IgD-negative memory B cell (primary cell): ENCODE results near the gene CHCHD3. TPM values are rescaled to one million over a fixed set of nuclear protein-coding genes. Genes with fewer than 3 reads are reported as not detected.
"Not testable (repeated sequence)": the region's sequence is repeated elsewhere in the genome, so short reads cannot be mapped to it uniquely, and the experiment has no call there.

Experiments
- H3K27ac Mint-ChIP-seq, 3 donors: one replicate each; pipeline ENCODE4 v1.8.0; 2020 to 2022; ENCODE audit warnings: mild to moderate bottlenecking in 3 of 3, mixed read lengths in 3 of 3, moderate library complexity in 1 of 3
- H3K27me3 Mint-ChIP-seq: one replicate; pipeline ENCODE4 v1.8.0; 2021; ENCODE audit warnings: mixed read lengths
- H3K36me3 Mint-ChIP-seq: one replicate; pipeline ENCODE4 v1.8.0; 2020; ENCODE audit warnings: mild to moderate bottlenecking, mixed read lengths
- H3K4me1 Mint-ChIP-seq, 3 donors: one replicate each; pipeline ENCODE4 v1.8.0; 2020 to 2022; ENCODE audit warnings: mixed read lengths in 3 of 3, mild to moderate bottlenecking in 1 of 3
- H3K4me3 Mint-ChIP-seq, 4 donors: one replicate each; pipeline ENCODE4 v1.8.0; 2020 to 2022; ENCODE audit warnings: mild to moderate bottlenecking in 4 of 4, mixed read lengths in 4 of 4, moderate library complexity in 3 of 4
- H3K9me3 Mint-ChIP-seq, 3 donors: one replicate each; pipeline ENCODE4 v1.8.0; 2020 to 2021; ENCODE audit warnings: mixed read lengths in 3 of 3, mild to moderate bottlenecking in 1 of 3
- polyA plus RNA-seq: library from polyadenylated mRNA; unstranded; fragments of 300-500 nt; fragmentation: Illumina TruSeq; gene quantifications from one replicate; pipeline ENCODE4 v1.2.3, GENCODE V29; 2021

CHCHD3 gene
- polyA plus RNA-seq, 1 donor from 2014 or later, result 62.7 TPM

- peaks cover 22% of the 10 kb centered on the region for H3K36me3 Mint-ChIP-seq
- H3K27me3 Mint-ChIP-seq, H3K9me3 Mint-ChIP-seq, H3K4me1 Mint-ChIP-seq, H3K27ac Mint-ChIP-seq, H3K4me3 Mint-ChIP-seq: not testable (repeated sequence)
These were observed 151.9 kb downstream of the CHCHD3 start for GRCh38 chr7:132929944-132930343.

DNA sequence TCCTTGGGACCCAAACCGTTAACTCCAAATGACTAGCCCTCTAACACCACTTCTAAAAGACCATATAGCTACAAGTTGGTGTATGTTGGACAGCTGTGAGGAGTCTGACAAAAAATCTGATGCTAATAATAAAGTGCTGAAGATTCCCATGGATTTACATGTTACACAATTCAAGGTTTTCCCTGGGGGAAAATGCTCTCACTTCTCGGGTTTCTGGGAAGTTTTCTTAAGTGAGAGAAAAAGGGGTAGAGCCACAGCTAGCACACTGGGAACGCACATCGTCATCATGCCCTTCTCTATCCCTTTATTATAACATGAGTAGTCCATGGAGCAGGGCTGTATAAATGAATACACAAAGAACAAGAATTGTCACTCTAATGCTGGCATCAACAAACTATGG lies 162.1 kb downstream of the CHCHD3 start:
- H3K27me3 Mint-ChIP-seq, result no peaks in the 10 kb centered on the region
- H3K36me3 Mint-ChIP-seq, result peaks cover 9% of the 10 kb centered on the region
- peak overlapping the region in 1 of 3 donors; percentile 13 for H3K27ac Mint-ChIP-seq
- no peaks in the 10 kb centered on the region for H3K9me3 Mint-ChIP-seq
- no peaks in the 10 kb centered on the region for H3K4me1 Mint-ChIP-seq
- H3K4me3 Mint-ChIP-seq, result no peak overlapping the region

DNA sequence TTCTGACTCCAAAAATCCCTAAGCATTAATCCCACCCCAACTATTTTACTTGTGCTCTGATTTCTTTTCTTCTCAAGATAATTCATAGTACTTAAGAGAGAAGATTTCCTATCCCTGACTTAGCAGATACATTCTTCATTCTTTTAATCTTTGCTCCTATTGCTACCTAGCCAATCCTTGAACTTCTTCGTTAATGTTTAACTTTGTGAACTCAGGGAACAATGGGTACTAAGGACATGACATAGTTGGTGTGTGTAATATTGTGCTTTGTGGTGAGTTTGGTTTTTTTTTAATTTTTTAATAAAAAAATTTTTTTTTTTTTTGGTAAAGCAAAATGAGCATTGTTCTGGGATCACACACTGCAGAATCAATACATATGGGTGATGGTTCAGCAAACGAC lies 166.2 kb downstream of the CHCHD3 start:
- H3K27ac Mint-ChIP-seq, result no peak overlapping the region
- H3K4me1 Mint-ChIP-seq, result peaks cover 0 to 2% (median 0%) of the 10 kb centered on the region in 3 donors
- H3K9me3 Mint-ChIP-seq, result peaks cover 0 to 2% (median 0%) of the 10 kb centered on the region in 3 donors
- H3K4me3 Mint-ChIP-seq, result no peak overlapping the region
- H3K27me3 Mint-ChIP-seq, result no peaks in the 10 kb centered on the region
- peaks cover 13% of the 10 kb centered on the region for H3K36me3 Mint-ChIP-seq

- peaks cover 16% of the 10 kb centered on the region for H3K36me3 Mint-ChIP-seq
- no peak overlapping the region for H3K27ac Mint-ChIP-seq
These were observed 171.2 kb downstream of the CHCHD3 start for GRCh38 chr7:132910657-132911056.

DNA sequence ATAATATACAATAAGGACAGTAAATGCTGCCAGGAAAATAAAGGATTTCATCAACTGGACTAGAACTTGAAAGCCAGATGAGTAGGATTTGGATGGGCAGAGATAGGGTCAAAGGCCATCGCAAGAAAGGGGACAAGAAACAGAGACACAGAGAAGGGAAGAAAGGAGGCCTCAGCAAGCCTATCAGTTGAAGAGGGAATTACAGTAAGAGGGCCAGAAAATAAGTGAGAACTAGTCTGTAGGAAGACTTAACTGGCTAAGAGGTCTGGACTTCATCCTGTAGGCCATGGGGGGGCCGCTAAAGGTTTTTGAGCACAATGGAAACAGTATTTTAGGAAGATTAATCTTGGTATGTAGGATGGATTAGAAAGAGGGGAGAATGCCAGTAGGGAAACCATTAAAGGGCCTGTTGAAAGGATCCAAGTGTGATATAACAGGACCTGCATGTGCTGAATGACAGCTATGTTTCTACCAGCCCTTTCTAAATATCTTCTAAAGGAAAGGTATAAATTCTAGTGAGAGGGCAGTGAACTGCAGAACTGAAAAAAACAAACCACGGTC lies 174.4 kb downstream of the CHCHD3 start:
- Mint-ChIP-seq H3K4me3 (no peak overlapping the region), H3K27me3 (no peaks in the 10 kb centered on the region), H3K36me3 (peaks cover 21% of the 10 kb centered on the region), H3K4me1 (peaks cover 0 to 2% (median 2%) of the 10 kb centered on the region in 3 donors), H3K27ac (no peak overlapping the region), H3K9me3 (peaks cover 0 to 2% (median 0%) of the 10 kb centered on the region in 3 donors)

More at GRCh38 chr7:132910657-132911056, 171.2 kb downstream of the CHCHD3 start:
- Mint-ChIP-seq H3K9me3 (peaks cover 0 to 2% (median 0%) of the 10 kb centered on the region in 3 donors), H3K4me3 (no peak overlapping the region), H3K27me3 (no peaks in the 10 kb centered on the region), H3K4me1 (peaks cover 0 to 2% (median 0%) of the 10 kb centered on the region in 3 donors)

GRCh38 chr7:132906193-132906835 lies 175.6 kb downstream of the CHCHD3 start:
- H3K27me3 Mint-ChIP-seq, result no peaks in the 10 kb centered on the region
- no peaks in the 10 kb centered on the region for H3K9me3 Mint-ChIP-seq
- peaks cover 21% of the 10 kb centered on the region for H3K36me3 Mint-ChIP-seq
- H3K4me1 Mint-ChIP-seq, result peaks cover 0 to 2% (median 0%) of the 10 kb centered on the region in 3 donors
- H3K27ac Mint-ChIP-seq, result peak overlapping the region in 1 of 3 donors; percentile 22
- H3K4me3 Mint-ChIP-seq, result no peak overlapping the region

DNA sequence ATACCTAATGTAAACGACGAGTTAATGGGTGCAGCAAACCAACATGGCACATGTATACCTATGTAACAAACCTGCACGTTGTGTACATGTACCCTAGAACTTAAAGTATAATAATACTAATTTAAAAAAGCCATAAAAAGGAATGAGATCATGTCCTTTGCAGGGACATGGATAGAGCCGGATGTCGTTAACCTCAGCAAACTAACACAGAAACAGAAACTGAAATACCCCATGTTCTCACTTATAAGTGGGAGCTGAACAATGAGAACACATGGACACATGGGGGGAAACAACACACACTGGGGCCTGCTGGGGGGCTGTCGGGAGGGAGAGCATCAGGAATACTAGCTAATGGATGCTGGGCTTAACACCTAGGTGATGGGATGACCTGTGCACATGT lies 176.8 kb downstream of the CHCHD3 start:
- not testable (repeated sequence) for H3K9me3 Mint-ChIP-seq, H3K27me3 Mint-ChIP-seq, H3K4me1 Mint-ChIP-seq, H3K4me3 Mint-ChIP-seq
- Mint-ChIP-seq H3K27ac (peak overlapping the region in 1 of 3 donors; percentile 47), H3K36me3 (peaks cover 21% of the 10 kb centered on the region)

DNA sequence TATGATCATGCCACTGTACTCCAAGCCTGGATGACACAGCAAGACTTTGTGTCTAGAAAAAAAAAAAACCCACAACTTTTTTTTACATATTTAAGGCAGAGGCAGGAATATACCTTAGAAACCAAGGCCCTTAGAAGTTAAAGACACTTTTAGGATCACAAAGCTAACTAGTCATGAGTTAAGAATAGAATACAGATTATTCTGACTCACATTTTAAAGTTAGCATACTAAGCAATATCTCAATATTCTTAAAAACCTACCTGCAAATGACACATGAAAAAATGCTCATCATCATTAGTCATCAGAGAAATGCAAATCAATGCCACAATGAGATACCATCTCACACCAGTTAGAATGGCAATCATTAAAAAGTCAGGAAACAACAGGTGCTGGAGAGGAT lies 177.7 kb downstream of the CHCHD3 start:
- Mint-ChIP-seq H3K27ac (no peak overlapping the region), H3K36me3 (peaks cover 20% of the 10 kb centered on the region), H3K4me3 (no peak overlapping the region), H3K27me3 (no peaks in the 10 kb centered on the region), H3K4me1 (peaks cover 0 to 2% (median 0%) of the 10 kb centered on the region in 3 donors), H3K9me3 (no peaks in the 10 kb centered on the region)

- not testable (repeated sequence) for H3K4me3 Mint-ChIP-seq, H3K9me3 Mint-ChIP-seq, H3K27me3 Mint-ChIP-seq, H3K4me1 Mint-ChIP-seq, H3K27ac Mint-ChIP-seq
- H3K36me3 Mint-ChIP-seq, result peaks cover 17% of the 10 kb centered on the region
These were observed 179.6 kb downstream of the CHCHD3 start for GRCh38 chr7:132902294-132902693.

GRCh38 chr7:132901241-132901640 lies 180.6 kb downstream of the CHCHD3 start:
- no peaks in the 10 kb centered on the region for H3K27me3 Mint-ChIP-seq
- H3K27ac Mint-ChIP-seq, result no peak overlapping the region
- peaks cover 0 to 2% (median 0%) of the 10 kb centered on the region in 3 donors for H3K4me1 Mint-ChIP-seq
- H3K9me3 Mint-ChIP-seq, result no peaks in the 10 kb centered on the region
- H3K4me3 Mint-ChIP-seq, result no peak overlapping the region
- peaks cover 23% of the 10 kb centered on the region for H3K36me3 Mint-ChIP-seq

DNA sequence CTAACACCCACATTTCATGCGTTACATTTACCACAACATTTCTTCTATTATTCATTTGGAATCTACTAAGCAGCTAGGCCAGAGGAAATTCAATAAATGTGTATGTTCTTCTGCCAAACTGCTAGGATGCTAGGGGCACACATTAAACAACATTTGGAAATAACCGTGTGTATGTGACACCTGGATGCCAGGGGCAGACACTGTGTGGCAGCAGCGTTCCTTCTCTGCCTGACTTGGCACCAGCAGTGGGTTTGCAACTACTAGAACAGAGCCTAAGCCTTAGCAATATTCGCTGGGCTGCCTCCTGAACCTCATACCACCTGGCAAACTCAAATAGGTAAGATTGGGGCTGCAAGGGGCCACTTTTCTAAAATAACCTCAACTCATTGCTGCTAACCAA lies 182.1 kb downstream of the CHCHD3 start:
- peaks cover 0 to 2% (median 0%) of the 10 kb centered on the region in 3 donors for H3K4me1 Mint-ChIP-seq
- H3K27ac Mint-ChIP-seq, result peak overlapping the region in 1 of 3 donors; percentile 9
- peaks cover 18% of the 10 kb centered on the region for H3K36me3 Mint-ChIP-seq
- no peaks in the 10 kb centered on the region for H3K27me3 Mint-ChIP-seq
- peaks cover 0 to 3% (median 2%) of the 10 kb centered on the region in 3 donors for H3K9me3 Mint-ChIP-seq
- H3K4me3 Mint-ChIP-seq, result no peak overlapping the region

DNA sequence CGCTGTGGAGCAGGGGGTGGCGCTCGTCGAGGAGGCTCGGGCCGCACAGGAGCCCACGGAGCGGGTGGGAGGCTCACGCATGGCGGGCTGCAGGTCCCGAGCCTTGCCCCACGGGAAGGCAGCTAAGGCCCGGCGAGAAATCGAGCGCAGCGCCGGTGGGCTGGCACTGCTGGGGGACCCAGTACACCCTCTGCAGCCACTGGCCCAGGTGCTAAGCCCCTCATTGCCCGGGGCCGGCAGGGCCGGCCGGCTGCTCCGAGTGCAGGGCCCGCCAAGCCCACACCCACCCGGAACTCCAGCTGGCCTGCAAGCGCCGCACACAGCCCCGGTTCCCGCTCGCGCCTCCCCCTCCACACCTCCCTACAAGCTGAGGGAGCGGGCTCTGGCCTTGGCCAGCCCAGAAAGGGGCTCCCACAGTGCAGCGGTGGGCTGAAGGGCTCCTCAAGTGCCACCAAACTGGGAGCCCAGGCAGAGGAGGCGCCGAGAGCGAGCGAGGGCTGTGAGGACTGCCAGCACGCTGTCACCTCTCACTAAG lies 183.2 kb downstream of the CHCHD3 start:
- not testable (repeated sequence) for H3K9me3 Mint-ChIP-seq, H3K4me1 Mint-ChIP-seq, H3K27ac Mint-ChIP-seq, H3K4me3 Mint-ChIP-seq, H3K27me3 Mint-ChIP-seq
- peaks cover 20% of the 10 kb centered on the region for H3K36me3 Mint-ChIP-seq

GRCh38 chr7:132897093-132897687 lies 184.7 kb downstream of the CHCHD3 start:
- Mint-ChIP-seq H3K4me3 (no peak overlapping the region), H3K36me3 (peaks cover 17% of the 10 kb centered on the region), H3K27ac (no peak overlapping the region), H3K27me3 (no peaks in the 10 kb centered on the region), H3K4me1 (no peaks in the 10 kb centered on the region), H3K9me3 (peaks cover 2 to 6% (median 4%) of the 10 kb centered on the region in 3 donors)

- Mint-ChIP-seq H3K27me3 (no peaks in the 10 kb centered on the region), H3K4me3 (no peak overlapping the region), H3K36me3 (peaks cover 17% of the 10 kb centered on the region), H3K9me3 (peaks cover 3 to 8% (median 6%) of the 10 kb centered on the region in 3 donors), H3K4me1 (no peaks in the 10 kb centered on the region), H3K27ac (no peak overlapping the region)
These were observed 186.7 kb downstream of the CHCHD3 start for GRCh38 chr7:132895231-132895630.

DNA sequence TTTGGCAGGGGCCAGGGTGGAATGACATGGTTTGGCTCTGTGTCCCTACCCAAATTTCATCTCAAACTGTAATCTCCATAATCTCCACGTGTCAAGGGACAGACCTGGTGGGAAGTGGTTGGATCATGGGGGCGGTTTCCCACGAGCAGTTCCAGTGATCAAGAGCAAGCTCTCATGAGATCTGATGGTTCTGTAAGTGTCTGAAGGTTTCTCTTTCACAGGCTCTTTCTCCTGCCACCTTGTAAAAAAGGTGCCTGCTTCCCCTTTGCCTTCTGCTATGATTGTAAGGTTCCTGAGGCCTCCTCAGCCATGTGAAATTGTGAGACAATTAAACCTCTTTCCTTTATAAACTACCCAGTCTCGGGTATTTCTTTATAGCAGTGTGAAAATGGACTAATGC lies 188.3 kb downstream of the CHCHD3 start:
- H3K27ac Mint-ChIP-seq, result no peak overlapping the region
- no peaks in the 10 kb centered on the region for H3K4me1 Mint-ChIP-seq
- peaks cover 14% of the 10 kb centered on the region for H3K36me3 Mint-ChIP-seq
- H3K9me3 Mint-ChIP-seq, result peaks cover 3 to 8% (median 6%) of the 10 kb centered on the region in 3 donors
- no peaks in the 10 kb centered on the region for H3K27me3 Mint-ChIP-seq
- no peak overlapping the region for H3K4me3 Mint-ChIP-seq
